T1000 (cell line): ENCODE data around the gene TGFBR2.

Experiments used
- DNase-seq: peaks from one replicate; lab custom pipeline; 2025; ENCODE audit warnings: mixed read lengths; lab: John Stamatoyannopoulos, UW

TGFBR2 gene

GRCh38 chr3:30719536-30719935 lies 113.1 kb downstream of the TGFBR2 start:
- no peak for DNase-seq

GRCh38 chr3:30720586-30721313 lies 114.3 kb downstream of the TGFBR2 start:
- no peak for DNase-seq

- DNase-seq = no peak
These were observed 114.9 kb downstream of the TGFBR2 start for GRCh38 chr3:30721314-30721634.

GRCh38 chr3:30723211-30723610 lies 116.8 kb downstream of the TGFBR2 start:
- DNase-seq = no peak

GRCh38 chr3:30724863-30725262 lies 118.5 kb downstream of the TGFBR2 start:
- DNase-seq = no peak

GRCh38 chr3:30728143-30728542 lies 121.7 kb downstream of the TGFBR2 start:
- no peak for DNase-seq

GRCh38 chr3:30729512-30729911 lies 123.1 kb downstream of the TGFBR2 start:
- no peak for DNase-seq

GRCh38 chr3:30729936-30730335 lies 123.5 kb downstream of the TGFBR2 start:
- DNase-seq = no peak

GRCh38 chr3:30730967-30731366 lies 124.6 kb downstream of the TGFBR2 start:
- DNase-seq = no peak

- no peak for DNase-seq
These were observed 126.8 kb downstream of the TGFBR2 start for GRCh38 chr3:30733209-30733608.

- DNase-seq = no peak
These were observed 127.3 kb downstream of the TGFBR2 start for GRCh38 chr3:30733696-30734095.

- no peak for DNase-seq
These were observed 131.5 kb downstream of the TGFBR2 start for GRCh38 chr3:30737743-30738499.

GRCh38 chr3:30738605-30739004 lies 132.2 kb downstream of the TGFBR2 start:
- DNase-seq = no peak

- no peak for DNase-seq
These were observed 135.5 kb downstream of the TGFBR2 start for GRCh38 chr3:30741889-30742288.

GRCh38 chr3:30742796-30743619 lies 136.6 kb downstream of the TGFBR2 start:
- DNase-seq = no peak
